Suppressor macrophage (primary cell): Measurements from ENCODE around the gene ADGRV1.
A peak's percentile ranks its signal among the peaks of the same experiment; 100 is the strongest.
"Not testable (repeated sequence)": the region's sequence is repeated elsewhere in the genome, so short reads cannot be mapped to it uniquely, and the experiment has no call there.

Experiments
- DNase-seq, 4 experiments: peaks; one replicate each; pipeline ENCODE4 v3.0.0-alpha.2; 2020 to 2022

The ADGRV1 gene

DNA sequence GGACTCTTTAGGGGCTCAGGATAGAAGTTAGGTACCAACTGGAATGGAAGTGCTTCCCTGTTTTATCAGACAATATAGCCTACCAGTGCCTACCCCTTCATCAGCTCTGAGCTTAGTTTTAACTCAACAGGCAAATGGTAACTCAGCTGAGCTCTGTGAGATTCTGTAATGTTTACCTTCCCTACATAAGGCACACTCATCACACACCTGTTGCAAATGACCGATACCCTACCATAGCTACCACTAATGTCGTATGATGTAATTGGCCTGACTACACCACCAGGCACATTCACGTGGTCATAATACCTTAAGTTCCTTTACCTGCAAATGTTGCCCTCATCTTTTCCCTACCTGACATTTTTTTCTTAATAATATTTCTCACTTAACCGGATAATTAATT, 254.8 kb downstream of the ADGRV1 start:
- DNase-seq = no peak

DNA sequence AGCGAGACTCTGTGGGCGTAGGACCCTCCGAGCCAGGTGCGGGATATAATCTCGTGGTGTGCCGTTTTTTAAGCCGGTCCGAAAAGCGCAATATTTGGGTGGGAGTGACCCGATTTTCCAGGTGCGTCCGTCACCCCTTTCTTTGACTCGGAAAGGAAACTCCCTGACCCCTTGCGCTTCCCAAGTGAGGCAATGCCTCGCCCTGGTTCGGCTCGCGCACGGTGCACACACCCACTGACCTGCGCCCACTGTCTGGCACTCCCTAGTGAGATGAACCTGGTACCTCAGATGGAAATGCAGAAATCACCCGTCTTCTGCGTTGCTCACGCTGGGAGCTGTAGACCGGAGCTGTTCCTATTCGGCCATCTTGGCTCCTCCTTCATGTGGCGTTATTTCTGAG, 263.5 kb downstream of the ADGRV1 start:
- not testable (repeated sequence) for DNase-seq

DNA sequence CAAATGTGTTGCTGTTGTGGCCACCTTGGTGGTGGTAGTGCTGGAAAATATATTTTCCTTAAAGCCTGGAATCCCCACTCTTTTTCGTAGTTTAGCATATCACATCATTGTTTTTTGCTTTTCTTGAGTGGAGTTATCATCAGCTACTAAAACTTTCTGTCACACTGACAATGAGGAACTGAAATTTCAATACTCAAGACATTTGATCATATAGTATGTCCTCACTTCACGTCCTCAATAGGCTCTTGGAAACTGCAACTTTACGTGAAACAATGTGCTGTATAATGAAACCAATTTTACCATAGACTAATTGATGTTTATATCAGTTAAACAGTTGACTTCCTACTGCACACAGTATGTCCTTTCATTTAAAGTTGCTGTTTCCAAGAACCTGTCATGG, 265.8 kb downstream of the ADGRV1 start:
- peak in 1 of 4 experiments; percentile 4 for DNase-seq

DNA sequence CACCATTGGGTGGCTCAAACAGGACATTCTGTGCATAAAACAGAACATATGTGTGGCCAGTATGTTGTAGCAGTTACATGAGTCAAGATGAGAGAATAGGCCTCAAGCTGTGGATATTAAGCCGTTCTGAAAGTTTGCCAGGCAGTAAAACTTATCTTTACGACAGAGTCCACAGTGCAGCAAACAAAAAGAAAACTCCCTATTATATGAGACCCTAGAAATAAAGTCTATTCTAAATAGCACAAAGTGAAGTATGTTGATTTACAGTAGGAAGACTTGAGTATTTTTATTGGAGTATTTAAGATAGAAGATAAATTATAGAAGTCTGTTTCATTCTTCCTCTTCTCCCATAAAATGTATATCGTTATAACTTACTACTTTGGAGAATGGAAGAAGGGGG, 271.5 kb downstream of the ADGRV1 start:
- DNase-seq = no peak

DNA sequence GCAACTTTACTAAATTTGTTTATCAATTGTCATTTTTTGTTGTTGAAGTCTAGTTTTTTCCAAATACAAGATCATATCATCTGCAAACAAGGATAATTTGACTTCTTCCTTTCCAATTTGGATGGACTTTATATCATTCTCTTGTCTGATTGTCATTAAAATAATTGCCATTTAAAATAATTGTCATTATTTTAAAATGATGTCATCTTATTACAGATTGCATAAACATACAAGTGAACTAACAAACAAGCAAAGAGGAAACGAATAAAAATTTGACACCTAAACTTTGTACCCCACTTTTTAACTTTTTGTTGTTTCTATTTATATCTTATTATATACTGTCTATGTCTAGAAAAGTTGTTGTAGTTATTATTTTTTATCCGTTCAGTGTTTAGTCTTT, 275.2 kb downstream of the ADGRV1 start:
- no peak for DNase-seq

DNA sequence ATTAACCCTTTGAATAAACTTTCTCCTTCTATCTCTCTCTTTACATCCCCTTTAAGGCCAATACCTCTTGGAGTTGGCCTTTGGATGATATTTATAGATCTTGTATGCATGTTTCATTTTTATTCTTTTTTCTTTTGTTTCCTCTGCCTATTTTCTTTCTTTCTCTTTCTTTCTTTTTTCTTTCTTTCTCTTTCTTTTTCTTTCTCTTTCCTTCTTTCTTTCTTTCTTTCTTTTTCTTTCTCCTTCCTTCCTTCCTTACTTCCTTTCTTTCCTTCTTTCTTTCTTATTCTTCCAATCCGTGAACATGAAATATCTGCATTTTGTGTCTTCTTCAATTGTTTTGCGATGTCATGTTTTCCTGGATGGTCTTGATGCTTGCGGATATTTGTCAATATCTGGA, 276.1 kb downstream of the ADGRV1 start:
- no peak for DNase-seq

DNA sequence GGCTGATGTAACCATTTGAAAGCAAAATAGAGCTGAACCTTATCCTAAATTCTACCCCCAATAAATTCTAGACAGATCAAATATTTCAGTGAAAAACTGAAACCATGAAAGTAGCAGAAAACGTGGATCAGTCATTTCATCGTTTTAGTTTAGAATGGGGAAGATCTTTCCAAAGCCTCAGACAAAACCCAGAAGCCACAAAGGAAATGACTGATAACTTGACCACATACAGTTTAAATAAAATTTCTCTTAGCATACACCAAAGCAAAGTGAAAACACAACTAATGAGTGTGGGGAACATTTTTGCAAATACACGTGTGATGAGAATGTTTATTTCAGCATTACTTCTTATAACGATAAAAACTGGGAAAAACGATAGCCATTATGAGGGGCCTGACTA, 284.8 kb downstream of the ADGRV1 start:
- DNase-seq = peak in 3 of 4 experiments; percentile 4 to 45 (median 38)

DNA sequence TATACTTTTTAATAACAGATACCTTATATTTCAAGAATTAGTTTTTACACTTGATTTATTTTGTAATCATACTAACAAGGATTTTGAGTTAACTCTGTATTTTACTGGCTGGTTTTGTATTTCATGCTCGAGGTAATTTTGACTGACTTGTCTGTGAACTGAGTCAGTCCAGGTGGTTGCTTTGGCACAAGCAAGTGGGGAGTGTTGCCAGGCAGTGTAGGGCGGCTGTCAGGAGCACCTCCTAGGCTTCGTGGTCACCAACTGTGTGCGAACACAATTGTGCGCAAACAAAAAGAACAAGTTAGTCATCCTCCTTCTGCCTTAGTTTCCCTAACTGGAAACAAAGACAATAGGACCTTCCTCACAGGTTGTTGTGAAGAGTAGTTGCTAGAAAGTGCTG, 286.3 kb downstream of the ADGRV1 start:
- no peak for DNase-seq

DNA sequence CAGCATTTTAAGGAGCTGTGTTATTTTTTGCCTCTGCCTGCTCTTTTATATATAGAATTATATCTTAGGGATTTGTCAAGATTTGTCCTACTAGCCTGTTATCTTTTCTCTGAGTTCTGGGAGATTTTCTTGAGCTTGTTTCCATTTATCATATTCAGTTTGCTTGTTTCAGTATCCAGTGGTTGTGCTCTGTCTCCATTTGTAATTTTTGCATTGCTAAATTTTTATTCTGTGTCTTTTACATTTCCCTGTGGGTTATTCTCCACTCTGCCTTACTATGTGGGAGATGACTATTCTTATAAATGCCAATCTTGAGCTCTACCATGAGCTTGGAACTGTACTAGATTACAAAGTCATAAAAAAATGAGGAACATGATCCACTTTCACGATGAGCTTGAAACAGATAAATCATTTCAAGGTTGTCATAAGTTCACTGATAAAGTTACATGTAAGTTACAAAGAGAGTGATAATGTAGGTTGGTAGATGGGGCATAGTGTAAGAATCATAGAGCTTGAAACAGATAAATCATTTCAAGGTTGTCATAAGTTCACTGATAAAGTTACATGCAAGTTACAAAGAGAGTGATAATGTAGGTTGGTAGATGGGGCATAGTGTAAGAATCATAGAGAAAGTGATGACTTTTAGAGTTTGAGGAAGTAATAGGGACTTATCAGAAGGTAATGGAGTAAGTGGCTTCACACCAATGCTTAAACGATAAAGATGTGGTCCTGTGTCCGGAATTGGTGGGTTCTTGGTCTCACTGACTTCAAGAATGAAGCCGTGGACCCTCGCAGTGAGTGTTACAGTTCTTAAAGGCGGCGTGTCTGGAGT, 287.3 kb downstream of the ADGRV1 start:
- DNase-seq = no peak

DNA sequence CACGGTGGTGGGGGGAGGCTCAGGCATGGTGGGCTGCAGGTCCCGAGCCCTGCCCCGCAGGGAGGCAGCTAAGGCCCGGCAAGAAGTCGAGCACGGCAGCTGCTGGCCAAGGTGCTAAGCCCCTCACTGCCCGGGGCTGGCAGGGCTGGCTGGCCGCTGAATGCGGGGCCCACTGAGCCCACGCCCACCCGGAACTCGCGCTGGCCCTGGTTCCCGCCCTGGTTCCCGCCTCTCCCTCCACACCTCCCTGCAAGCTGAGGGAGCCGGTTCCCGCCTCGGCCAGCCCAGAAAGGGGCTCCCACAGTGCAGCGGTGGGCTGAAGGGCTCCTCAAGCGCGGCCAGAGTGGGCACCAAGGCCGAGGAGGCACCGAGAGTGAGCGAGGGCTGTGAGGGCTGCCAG, 289.0 kb downstream of the ADGRV1 start:
- not testable (repeated sequence) for DNase-seq

DNA sequence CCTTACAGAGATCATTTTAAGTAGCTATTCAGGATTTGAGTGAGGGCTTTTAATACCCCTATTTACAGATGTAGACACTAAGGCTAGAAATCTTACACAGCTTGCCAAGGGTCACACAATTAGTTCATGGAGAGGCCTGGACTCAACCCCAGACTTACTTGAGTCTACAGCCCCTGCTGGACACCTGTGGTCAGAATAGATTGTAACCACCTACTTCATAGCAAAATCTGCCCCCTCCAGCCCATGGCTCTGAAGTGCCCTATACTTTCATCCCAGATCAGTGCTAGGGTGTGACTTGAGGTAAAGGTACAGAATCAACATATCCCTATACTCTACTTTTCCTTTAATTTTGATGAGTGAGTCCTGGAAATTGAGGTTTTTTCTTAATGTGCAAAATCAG, 291.3 kb downstream of the ADGRV1 start:
- no peak for DNase-seq

DNA sequence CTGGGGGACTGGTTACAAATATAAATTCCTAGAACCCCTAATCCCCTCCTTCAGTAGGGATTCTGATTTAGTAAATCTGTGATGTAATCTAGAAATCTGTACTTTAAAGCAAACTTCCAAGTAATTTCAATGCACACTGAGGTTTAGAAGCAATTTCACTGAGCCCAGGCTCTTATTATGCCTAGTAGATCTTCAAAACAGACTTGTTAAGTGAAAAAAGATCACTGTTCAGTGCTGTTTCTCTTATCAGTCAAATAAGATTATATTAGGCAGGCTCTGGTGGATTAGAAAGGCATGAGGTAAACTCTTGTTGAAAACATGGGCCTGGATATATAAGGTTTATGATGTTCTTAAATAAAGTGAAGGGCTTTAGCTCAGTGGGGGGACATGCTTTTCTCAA, 293.9 kb downstream of the ADGRV1 start:
- no peak for DNase-seq

DNA sequence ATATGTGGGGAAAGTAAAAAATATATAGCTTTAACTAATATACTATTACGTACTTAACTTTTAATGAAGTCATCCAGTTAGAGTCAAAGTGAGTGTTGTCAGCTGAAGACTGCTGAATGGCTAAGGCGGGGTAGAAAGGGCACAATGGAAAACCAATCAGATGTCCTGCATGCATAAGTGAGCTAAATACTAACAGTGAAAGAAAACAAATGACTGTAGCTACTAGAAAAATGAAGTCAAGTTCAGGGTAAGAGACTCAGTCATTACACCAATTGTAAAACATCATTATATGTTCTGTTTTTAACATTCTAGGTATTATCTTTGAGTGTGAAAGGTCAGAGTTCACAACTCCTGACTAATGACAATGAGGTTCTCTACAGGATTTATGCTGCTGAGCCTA, 295.2 kb downstream of the ADGRV1 start:
- DNase-seq = no peak

DNA sequence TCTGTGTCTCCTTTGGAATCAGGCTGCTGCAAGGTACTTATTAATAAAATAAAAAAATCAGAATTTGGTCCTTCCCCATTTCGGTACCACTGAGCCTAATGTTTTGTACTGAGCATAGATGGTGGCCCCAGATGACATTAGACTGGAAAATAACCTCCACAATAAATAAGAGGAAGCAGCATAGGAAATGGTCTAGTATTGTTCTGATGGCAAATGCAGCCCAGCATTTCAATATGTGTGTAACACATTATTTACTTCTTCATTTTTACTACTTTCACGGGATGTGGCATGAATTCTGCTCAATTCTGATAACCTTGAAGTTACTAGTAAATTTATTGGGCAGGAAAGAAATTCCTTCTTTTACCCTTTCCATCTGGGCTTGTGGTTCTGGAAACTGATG, 295.6 kb downstream of the ADGRV1 start:
- DNase-seq = peak; percentile 30 to 66 (median 50)

DNA sequence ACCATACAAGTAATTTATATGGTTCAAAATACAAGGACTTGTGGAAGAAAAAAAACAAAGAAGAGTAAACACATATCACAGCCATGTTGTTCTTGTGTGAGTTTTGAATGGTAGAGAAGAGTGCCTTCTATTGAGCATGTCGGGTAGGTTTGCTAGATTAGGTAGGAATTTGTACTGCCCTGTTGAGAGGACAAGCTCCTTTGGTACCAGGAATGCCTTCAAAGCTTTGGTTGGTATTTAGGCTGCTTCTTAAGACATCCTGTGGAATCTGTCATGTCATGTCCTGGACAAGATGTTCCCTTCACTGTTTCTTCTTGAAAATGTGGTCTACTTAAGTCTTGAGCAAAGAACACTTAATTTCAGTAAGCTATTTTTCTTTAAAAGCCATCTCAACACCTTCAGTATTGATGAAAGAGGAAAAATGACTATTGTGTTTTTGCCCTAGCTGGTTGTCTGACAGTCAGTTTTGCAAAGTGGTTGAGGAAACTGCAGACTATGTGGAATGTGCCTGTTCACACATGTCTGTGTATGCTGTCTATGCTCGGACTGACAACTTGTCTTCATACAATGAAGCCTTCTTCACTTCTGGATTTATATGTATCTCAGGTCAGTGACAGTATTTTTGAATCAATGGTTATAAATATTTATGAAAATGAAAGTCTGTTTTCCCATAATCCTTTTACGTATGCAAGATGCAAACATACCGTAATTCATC, 296.9 kb downstream of the ADGRV1 start:
- DNase-seq = no peak

DNA sequence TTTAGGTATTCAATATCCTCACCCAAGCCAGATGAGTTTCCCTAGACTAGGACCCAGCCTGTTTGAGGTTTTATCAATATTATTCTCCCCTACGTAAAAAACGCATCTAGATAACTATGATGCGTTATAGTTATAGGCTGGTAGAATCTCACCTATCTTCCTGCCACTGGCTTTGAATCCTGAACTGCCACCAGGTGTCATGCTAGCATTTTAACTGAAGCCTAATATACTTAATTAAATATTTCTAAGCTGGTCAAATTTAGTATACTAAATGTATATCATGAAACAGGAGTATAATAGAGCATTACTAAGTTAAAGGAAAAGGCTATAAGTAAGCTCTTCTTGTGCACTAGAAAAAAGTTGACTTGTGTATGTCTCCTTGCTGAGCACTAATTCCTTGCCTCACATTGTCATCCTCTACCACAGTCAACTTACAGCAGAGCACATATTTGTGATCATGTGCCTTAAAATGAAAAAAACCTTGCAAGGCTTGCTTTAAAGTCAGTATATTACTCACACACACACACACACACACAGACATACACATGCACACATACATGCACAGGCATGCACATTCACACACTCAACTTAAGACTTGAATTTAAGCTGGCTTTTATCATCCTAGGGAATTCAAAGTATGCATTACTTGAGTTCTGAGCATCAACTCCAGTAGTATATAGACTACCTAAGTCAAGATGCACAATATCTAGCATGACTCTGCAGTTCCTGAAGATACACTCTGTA, 303.4 kb downstream of the ADGRV1 start:
- DNase-seq = no peak

DNA sequence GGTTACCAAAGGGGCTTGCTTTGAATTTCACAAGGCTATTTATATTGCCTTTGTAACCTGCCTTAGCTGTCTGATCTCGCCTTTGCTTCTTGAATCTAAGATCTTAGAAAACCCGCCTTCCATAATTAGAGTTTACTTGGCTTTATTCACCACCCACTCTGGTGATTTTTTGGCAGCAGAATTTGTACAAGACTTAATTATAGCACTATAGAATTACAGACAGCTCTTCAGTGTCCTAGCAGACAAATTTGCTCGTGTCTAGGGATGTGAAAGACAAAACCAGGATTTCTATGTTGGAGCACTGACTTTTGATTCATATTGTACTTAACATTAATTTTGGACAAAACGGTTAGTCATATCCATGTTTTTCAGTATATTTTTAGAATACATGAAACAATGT, 306.6 kb downstream of the ADGRV1 start:
- no peak for DNase-seq

DNA sequence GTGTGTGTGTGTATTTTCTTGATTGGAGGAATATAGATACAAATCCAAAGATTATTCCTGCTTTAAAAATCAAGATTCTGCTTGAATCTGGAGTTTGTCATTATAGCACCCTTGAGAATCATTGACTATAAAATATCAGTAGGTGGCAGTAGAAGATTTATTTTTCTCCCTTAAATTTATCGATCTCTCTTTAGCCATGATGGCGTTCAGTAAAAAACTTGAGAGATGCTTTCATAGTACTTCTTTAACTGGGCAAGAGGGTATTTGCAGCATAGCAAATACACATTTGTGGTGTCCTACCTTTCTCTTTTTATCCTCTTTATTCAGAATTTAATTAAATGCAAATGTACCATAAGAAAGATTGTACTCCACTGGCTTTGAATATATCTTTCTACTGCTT, 307.7 kb downstream of the ADGRV1 start:
- DNase-seq = peak in 2 of 4 experiments; percentile 63 to 66

DNA sequence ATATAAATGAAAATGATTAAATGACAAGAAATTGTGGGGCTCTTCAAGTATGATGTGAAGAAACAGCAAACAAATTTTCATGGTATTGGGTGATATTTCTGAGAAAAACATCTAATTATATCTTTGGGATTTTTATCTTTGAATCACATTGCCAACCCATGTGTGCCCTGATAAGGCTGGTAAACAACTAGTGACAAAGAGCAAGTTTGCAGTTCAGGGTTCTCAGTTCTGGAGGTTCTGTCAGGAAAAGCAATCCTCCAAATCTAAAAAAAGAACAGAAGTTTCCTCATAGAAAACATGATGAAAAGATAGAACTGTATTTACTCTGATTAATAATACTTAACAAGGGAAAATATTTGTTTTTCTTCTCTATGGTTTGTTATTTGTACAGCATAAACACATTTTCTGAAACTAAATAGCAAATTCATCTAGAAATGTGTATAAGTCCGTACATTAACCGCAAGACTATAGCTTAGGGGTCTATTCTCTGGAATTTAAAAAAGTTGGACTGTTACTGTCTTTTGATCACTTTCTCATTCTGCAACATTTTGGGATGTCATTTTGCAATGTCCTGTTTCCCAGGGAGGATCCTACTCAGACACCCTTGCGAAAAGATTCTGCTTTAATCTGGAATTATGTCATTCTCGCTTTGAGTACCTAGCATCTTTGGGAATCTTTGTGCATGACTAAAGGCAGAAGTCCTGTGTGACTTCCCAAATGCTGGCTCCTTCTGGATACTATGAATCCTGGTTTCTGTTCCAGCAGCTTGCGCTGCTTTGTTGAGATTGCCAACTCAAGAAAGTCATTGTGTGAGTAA, 308.5 kb downstream of the ADGRV1 start:
- no peak for DNase-seq

DNA sequence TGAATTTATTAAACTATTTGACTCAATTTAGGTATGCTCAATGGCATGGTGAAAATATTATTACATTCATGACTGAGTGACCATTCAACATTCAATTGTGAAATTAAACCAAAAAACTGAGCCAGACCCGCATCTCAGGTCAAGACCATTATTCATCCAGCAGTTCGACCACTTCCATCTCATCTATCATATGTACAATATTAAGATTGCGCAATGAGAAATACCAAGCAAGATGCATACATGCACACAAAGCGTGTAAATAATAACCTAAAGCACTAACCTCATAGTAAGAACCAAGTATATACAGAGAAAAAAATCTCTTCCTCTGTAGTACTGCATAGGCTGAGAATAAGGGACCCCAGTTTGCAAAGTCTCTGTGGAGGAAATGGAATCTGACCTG, 310.2 kb downstream of the ADGRV1 start:
- no peak for DNase-seq

DNA sequence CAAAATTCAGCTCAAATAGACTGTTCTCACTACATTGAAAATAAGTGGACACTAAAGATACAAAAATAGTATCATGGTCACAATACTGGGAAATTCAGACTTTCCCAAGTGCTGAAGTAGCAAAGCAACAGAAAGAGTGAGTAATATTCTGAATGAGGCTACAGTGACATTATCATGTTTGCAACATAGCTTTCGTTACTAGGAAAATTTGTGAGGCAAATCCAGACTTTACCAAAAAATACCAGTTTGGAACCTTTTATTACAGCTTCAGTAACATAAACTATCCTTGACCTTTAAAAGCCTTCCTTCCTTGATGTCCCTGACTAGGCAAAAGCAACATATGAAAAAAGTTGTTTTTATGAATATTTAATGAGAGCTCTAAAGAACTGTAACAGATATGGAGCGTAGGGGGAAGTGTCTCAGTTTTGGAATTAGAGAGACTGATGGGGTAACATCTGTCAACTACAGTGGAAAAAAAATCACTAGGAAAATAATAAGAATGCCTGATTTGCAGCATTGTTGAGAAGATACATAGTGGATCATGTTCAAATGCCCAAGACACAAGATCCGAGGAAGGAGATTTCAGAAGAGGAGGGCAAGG, 312.9 kb downstream of the ADGRV1 start:
- DNase-seq = peak; percentile 29 to 88 (median 67)

DNA sequence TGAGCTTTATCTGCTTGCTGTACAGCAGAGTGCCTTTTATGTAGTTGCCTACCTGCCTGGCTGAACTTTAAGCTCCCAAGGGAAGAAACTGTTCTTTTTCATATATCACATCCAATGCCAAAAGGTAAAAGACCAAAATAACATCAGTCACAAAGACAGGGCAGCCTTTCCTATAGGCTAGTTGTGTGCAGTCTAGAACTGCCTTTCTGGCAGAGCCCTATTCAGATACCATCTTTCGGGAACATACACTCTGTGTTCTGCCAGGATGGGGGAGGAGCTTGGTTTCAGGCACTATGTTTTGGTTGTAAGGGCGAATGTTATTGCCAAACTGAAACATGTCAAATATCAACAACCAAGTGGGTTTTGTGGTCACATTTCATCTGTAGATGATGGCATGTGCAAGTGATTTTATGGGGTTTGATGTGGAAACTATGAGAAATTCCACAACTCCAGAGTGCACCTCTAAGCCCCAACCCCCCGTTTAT, 314.5 kb downstream of the ADGRV1 start:
- peak in 3 of 4 experiments; percentile 15 to 25 (median 24) for DNase-seq
